Effector CD8-positive, alpha-beta T cell (primary cell): Measurements from ENCODE around the gene STOML1.
"Not testable (repeated sequence)": the region's sequence is repeated elsewhere in the genome, so short reads cannot be mapped to it uniquely, and the experiment has no call there.

ENCODE experiments used
- DNase-seq: peaks from one replicate; lab custom pipeline; 2025; lab: John Stamatoyannopoulos, UW

Gene STOML1

DNA sequence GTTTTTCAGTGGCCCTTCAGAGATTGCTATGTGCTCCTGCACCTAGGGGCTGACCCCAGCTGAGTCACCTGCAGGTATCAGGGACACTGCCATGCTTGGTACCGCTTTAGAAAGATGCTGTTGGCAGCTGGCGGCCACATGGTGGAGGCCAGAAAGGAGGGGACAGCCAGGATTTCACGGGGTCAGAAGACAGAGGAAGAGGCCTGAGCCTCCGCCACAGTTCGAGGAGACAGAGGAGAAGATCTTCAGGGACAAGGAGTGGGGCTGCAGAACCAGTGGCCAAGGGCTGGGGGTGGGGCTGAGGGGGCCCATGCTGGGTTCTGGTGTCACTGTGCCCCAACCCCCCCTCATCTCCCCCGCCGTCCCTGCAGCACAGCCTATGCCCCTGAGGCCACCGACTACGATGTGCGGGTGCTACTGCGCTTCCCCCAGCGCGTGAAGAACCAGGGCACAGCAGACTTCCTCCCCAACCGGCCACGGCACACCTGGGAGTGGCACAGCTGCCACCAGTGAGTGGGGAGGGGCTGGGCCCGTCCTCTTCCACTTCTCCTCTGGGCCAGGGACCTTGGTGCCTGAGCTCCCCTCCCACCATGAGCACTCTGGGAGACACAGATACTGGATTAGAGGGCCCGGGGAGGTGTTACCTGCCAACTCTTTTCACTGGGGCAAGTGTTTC lies 45.9 kb downstream of the STOML1 start:
- DNase-seq = no peak

DNA sequence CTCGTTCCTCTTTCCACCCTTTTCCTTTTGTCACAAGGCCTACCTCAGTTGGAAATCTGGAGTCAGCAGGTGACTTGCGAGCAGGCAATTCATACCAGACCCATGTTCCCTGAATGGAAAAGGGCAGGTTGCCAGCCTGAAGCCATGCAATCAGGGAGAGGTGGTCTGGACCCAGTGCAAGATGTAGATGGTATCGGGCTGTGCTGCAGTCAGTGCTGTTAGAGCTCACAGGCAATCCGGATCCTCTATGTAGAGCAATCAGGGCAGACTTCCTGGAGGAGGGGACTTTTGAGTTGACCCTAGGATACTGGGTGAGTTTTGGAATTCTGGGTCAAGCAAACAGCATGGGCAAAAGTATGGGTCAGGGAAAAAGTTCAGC lies 47.0 kb downstream of the STOML1 start:
- DNase-seq = no peak

DNA sequence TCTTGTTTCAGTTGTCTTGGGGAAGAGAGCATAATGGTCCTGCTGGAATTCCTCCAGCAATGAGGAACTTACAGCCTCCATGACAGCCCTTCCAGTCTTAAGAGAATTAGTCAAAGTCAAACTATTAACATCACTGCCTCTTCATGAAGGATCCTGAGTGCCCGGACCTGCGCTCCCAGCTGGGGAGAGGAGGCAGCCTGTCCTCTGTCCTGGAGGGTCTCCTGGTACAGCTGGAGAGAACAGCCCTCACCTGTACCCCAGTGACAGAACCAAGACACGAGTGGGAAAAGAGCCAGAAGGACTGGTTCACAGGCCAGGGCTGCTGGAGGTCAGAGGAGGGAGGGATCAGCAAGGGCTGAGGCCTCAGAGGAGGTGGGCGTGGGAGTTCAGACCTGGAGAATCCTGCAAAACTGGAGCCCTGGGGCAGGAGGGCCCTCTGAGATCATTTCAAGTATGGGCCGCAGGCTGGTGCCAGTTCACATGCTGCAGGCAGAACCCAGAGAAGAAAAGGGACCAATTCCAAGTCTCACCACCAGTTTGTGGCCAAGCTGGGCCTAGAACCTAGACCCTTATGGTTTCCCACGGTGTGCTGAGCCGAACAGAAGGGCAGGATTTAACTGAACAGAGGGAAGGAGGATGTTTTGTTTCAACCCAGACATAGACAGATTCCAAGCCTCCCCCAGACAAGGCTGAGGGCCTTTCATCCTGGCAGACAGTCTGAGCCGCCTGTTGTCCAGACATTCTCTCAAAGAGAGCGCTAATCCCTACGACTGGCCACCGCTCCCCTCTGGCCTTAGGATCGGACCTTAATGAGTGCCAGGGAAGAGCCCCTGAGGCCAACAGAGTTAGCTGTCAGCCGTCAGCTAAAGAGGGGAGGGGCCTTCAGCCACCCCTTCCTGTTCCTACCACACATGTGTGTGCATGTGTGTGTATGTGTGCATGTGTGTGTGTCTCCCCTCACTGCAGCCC lies 47.6 kb downstream of the STOML1 start:
- no peak for DNase-seq

DNA sequence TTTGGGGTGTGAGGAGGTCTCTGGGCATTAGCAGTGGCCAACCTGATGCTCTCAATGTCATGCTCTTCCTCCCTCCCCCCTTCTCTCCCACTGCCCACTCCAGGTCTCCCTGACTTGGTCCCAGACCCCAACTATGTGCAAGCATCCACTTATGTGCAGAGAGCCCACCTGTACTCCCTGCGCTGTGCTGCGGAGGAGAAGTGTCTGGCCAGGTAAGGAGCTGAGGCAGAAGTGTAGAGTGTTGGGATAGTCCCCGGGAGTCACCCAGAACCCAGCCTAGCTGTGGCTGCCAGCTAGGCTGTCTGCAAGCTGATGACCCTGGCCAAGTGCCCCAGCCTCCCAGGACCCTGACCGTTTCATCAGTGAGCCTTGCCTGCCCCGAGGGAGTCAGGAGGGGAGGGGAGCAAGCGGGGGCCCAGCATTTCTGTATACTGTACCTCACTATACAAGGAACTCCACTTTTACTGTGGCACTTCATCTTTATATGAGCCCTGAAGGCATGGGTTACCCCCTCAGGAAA lies 49.3 kb downstream of the STOML1 start:
- no peak for DNase-seq

DNA sequence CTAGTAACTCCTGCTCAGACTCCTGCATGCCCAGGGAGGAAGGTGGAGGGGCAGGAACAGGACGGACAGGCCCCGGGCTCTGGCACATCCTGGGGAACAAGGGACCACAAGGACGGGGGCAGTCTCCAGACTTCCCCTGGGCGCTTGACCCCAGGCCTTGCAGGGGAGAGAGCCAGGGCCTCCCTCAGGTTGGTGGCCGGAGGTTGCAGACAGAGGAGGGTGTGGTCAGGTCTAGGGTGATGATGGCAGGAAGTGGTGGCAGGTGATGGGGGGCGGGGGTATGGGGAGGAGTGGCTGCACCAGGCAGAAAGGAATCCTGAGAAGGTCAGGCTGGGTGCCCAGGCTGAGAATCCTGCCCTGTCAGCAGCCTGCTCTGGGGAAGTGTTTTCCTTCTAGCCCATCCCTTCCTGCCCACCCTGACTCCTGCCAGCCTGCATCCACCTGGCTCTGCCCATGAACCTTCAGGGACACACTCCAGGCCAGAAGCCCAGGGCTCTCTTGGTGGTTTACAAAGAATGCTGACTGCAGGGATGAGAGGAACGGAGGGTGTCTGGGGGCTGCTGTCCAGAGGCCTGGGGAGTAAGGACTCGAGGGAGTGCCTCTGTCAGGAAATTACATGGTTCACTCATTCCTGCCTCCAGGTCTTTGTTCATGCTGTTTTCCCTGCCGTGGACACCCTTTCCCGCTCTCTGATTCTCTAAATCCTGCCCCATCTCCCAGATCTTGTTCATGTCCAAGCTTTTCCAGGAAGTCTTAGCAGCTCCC lies 50.0 kb downstream of the STOML1 start:
- DNase-seq = no peak

DNA sequence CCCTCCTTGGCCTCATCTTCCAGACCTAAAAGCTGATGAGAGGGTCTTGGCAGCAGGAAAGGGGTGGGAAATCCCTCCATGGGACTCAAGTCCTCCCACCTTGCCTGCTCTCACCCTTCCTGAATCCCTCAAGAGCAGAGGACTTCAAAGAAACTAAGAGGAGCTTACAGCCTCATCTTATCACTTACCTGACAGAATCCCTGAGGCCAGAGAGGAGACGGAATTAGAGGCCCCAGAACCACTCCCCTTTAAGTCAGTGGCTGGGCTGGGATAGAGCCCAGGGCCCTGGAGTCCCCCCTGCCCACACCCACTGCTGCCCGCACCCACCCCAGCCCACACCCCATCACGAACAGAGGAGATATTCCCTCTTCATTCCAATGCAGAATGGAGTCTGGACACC lies 50.6 kb downstream of the STOML1 start:
- DNase-seq = no peak

DNA sequence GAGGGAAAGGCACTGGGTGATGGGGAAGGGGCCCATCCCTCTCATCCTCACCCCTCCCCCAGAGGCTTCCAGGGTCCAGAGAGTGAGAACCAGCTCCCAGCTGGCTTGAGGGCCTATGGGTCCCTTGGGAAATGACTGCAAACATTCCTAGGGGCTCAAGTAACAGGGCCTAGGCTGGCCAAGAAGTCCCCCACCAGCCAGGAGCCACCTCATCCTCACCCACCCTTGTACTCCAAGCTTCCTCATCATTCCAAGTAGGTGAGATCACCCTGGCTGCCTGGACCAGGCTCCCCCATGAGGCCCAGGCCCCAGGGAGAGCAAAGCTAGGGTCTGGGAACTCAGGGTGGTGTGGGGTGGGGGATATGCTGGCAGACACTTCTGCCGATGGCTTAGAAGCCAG lies 51.1 kb downstream of the STOML1 start:
- no peak for DNase-seq

DNA sequence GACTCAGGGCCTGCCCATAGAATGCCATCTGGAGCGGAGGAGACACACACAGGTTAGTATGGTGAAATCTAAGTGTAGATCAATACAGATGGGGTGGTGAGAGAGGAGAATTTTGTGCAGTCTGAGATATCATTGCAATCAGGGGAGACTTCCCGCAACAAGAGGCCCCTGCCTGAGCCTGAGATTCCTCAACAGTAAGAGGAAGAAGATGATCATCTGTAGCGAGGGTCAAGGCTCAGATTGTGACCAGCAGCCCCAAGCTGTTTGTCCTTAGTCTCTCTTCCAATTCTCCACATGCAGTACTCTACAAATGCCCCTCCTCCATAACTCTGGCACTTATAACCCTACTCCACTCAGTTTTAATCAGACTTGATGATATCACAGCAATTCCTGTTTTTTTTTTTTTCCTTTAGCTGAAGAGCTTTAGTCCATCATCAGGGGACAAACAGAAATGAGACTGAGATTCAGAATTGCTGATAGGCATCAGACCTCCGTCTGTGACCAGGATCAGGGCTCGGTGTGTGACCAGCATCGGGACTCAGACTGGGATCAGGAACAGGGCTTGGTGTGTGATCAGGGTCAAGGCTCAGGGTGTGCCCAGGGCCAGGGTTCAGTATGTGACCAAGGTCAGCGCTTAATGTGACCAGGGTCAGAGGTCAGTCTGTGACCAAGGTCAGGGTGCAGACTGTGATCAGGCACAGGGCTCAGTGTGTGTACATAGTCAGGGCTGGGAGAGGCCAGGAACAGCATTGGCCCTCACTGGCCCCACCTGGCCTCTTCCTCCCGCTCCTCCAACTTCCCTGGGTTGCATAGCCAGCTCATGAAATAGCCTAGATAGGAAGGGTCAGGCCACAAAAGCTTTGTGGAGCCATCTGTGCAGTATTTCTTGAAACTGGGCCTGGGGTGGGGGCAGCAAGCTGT lies 51.8 kb downstream of the STOML1 start:
- no peak for DNase-seq

DNA sequence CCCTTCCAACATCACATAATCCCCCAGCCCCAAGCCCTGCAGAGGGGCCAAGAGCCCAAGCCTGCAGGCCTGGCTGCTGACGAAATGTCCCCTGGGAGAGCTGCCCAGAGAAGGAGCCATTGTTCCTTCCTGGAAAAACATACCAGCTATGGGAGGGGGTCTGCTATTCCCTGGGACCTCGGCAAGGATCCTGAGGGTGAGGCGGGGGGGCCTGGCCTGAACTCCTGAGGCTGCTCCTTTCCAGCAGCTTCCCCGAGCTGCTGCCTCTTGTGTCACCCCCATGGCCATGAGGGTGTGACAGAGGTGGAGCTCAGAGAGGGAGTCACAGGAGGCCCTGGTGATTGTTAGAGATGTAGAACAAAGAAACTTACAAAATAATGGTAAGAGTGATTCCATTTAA lies 53.0 kb downstream of the STOML1 start:
- no peak for DNase-seq

DNA sequence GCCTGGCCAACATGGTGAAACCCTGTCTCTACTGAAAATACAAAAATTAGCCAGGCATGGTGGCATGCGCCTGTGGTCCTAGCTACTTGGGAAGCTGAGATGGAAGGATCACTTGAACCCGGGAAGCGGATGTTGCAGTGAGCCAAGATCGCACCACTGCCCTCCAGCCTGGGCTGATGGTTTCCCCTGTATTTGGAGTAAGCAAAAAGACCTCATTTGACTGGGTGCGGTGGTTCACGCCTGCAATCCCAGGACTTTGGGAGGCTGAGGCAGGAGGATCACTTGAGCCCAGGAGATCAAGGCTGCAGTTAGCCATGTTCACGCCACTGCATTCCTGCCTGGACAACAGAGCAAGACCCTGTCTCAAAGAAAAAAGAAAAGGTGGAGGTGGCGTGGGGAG lies 53.6 kb downstream of the STOML1 start:
- DNase-seq = not testable (repeated sequence)

DNA sequence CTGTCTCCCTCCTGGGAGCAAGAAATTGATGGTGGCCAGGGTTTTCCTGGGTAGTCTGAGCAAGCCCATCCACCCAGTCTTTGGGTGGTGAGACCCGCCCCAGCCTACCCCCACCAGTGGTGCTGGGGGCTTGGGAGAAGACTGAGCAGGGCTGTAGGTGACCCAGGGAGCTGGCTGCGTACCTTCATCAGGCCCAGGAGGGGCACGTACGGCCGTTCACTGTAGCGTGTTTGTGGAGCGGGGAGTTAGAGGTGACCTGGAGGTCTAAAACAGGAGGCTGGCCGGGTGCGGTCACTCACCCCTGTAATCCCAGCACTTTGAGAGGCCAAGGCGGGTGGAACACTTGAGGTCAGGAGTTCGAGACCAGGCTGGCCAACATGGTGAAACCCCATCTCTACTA lies 54.4 kb downstream of the STOML1 start:
- DNase-seq = no peak

DNA sequence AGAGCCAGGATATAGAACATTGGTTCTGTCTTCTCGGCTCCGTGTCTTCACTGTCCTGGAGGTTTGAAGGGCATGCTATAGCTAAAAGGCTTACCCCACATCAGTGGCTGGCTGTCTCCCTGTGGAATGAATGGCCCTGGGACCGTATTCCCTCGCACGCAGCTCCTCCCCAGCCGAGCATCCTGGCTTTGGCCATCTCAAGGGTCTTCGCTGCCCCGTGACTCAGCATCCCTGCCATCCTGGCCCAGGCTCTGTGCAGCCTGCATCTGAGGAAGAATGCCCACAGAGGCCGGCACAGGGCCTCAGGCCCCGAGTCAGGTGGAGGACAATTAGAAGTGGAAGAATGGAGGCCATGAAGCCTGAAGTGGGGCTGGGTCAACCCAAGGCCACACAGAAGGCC lies 54.8 kb downstream of the STOML1 start:
- DNase-seq = no peak

DNA sequence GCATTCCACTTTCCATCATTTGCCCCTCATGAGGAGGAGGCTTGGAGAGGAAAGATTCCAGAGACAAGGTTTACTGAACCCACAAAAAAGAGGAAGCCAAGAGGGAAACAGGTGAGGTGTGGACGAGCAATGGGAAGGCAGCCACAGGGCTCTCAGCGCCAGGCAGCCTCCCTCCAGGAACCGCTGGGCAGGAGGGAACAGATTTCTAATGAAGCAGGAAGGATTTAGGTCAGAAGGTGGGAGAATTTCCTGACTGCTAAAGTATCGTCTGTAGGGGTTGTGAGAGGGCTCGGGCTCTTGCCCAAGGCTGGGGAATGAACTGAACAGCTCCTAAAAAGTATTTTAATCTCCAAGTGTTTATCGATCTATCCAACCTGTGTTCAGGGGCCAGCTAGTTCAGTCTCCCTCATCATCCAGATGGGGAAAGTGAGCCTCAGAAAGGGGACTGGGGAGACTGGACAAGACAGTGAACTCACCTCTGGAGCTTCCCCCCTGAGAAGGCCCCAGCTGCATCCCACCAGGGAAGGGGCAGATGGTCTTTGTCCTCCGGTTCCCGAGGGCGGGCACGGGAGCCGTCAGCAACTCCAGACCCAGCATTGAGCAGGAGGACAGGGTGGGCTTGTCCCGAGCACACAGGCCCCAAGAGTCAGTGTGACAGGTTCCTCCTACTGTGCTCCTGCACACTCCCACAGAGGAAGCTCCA lies 55.4 kb downstream of the STOML1 start:
- DNase-seq = no peak

DNA sequence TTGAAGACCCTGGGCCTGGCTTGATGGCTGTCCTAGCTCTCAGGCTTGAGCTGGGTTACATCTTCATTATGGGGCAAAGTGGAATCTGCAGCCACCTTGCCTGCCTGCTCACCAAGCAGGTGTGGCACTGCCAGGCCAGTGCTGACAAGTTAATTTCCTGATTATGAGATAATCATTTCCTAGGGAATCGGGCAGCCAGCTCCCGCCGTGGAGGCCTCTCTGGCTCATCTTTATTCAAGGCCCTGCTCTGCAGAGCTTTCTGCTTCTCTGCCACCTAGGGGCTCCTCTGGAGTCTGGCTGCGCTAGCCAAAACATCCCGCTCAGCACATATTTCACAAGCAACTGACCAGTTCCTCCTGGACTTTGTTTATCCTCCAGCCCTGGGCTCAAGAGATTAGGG lies 55.9 kb downstream of the STOML1 start:
- no peak for DNase-seq

DNA sequence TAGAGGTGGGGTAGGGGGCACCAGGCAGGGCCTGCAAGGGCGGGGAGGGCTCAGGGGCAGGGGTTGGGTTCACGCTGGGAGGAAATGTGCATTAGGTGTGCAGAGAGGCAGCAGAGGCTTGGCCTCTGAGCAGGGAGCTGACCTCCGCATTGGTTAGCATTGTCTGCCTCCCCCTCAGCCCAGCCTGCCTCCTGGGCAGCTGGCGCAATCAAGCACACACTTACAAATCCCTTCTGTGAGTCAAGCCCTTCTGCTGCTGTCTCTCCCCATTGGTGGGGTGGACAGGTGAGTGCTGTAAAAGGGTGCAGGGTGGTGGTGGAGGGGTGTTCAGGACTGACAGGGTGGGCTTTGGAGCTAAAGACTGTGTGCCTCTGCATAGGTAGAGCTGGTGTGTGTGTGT lies 56.5 kb downstream of the STOML1 start:
- DNase-seq = no peak

DNA sequence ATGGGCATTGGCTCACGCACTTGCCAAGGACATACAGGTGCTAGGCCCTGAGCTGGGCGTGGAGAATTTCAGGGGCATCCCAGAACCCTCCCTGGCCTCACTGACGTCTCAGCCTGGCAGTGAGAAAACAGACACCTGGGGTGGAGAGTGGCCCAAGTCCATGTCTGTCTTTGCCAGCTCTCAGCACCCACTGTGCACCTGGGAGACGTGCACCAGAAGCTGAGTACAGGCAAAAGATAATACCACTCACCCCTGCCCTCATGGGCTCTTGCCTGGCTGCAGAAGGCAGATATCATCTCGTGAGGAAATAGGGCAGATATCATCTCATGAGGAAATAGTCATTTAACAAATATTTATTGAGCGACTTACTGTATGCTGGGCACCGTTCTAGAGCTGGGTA lies 57.8 kb downstream of the STOML1 start:
- DNase-seq = no peak

DNA sequence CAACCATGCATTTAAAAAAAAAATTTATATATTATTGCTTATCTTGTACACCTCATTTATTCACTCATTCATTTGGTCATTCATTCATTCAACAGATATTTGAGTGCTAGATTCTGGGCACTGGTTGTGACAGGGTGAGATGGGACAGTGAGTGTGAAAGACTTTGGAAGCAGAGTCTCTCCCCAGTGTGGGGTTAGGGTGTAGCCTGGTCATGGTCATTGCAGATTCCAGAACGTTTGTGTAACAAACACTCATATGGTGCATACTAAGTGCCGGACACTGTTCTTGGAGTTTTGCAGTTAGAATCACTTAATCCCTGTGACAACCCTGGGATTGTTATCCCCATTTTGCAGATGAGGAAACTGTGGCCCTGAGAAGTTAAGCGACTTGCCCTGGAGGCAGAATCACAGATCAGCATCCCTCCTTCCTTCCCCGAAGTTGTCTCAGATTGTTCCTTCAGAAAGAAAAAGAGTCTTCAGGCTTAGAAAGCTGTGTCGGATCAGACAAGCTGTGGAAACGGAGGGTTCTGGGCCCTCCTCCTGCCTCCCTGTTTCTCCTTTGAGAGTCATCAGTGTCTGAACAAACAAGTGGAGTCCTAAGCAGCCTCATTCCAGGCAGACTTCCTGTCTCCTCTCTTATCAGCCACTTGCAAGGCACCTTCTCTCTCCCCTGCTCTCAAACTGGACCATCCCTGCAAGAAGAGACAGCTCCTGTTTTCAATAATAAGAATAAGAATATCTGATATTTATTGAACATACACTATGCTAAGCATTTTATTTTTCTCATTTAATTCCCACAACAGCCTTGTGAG lies 59.5 kb downstream of the STOML1 start:
- no peak for DNase-seq

DNA sequence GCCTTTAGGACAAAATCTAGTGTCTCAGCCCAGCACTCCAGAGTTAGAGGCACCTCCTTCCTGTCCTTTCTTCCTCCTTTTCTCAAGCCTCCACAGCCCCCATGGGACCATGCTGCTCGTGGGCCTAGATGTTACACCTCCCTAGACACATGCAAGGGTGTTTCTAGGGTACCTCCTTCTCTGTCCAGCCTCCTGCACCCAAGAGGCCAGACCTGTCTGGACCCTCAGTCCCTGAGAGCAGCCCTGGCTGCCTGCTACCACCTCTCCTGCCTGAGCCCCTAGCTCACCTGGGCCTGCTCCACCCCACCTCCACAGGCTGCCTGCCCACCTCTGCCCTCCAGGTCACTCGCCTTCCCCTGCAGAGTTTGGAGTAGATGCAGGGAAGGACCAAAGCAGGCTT lies 60.7 kb downstream of the STOML1 start:
- no peak for DNase-seq

DNA sequence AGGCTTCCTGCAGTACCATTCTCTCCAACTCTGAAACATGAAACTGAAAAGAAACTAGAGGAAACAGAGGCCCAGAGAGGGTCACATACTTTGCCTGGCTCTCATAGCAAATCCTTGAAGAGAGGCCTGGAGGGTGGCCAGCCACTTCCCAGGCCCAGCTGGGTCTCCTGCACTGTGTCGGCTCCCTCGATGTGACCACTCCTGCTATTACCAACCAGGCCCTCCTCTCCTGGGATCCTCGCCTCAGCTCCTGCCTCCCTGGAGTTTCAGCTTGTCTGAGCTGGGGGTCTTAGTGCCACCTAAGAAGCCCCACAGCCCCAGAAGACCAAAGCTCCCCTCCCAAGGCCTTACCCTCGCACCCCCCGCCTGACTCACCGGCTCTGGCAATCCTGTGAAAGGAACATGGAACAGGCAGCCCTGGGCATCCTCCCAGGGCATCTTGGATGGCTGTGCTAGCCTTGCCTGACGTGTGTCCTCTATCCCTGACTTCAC lies 61.3 kb downstream of the STOML1 start:
- no peak for DNase-seq

DNA sequence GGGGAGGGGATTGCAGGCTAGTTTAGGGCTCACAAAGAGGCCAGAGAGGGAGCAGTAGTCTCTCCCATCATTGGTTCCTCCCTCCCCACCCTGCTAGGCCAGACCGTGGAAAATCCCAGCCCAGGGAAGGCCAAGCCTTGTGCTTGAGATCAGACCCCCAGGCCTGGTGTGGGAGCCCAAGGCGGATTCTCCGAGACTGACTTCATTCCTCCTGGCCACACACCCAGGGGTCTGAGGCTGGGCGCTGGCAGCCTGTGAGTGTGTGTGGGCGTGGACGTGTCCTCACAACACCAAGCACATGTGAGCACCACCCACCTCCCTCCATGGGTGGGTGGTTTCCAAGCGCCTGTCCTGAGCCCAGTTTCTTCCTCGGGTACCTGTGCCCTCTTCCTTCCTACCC lies 61.7 kb downstream of the STOML1 start:
- DNase-seq = no peak
